ENCODE data around the gene ZNF91.
"Not testable (repeated sequence)": the region's sequence is repeated elsewhere in the genome, so short reads cannot be mapped to it uniquely, and the experiment has no call there.

Gene ZNF91
- total RNA-seq: 198 to 279 (median 209) reads per million in 4 experiments

GRCh38 chr19:23395041-23395721 lies at the start of gene ZNF91:
Gene ZNF91, minus strand, starts transcription at chr19:23395471. Its CDS starts 117 bp downstream, at chr19:23395354.
- peak; percentile 86 for DNase-seq

DNA sequence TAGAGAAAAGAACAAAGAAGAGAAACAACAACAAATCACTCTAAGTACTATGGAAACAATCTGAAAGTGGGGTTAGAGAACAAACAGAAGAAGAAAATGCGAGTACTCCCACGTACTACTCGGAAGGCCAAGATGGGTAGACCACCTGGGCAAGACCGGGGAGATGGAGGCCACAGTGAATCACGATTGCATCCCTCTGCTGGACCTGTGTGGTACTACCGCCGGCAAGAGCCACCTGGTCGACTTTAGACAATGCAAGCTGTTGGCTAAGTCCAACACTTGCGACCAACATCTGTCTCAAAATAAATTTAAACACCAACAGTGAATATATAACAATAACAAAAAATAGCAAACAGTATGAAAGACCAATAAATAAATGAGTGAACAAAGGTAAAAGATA lies 45.5 kb upstream of the ZNF91 start:
- no peak for DNase-seq

DNA sequence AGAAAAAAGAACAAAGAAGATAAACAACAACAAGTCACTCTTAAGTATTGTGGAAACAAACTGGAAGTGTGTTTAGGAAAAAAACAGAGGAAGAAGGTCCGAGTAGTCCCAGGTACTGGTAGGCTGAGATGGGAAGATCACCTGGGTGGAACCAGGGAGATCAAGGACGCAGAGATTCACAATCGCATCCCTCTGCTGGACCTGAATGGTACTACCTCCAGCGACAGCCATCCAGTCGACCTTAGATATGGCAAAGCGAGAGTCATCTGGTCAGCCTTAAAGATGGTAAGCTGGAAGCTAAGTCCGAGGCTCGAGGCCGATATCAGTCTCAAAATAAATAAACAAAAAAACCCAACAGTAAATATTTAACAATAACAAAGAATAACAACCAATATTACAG lies 44.9 kb upstream of the ZNF91 start:
- DNase-seq: no peak

DNA sequence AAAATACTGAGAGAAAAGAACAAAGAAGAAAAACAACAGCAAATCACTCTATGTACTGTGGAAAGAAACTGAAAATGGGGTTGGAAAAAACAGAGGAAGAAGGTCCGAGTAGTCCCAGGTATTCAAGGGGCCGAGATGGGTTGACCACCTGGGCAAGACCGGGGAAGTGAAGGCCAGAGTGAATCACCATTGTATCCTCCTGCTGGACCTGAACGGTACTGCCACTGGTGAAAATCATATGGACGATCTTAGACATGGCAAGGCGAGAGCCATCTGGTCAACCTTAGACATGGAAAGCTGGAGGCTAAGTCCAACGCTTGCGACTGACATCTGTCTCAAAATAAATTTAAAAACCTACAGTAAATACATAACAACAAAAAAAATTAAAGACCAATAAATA lies 44.4 kb upstream of the ZNF91 start:
- no peak for DNase-seq

- no peak for DNase-seq
These were observed 42.6 kb upstream of the ZNF91 start for GRCh38 chr19:23437901-23438300.

- DNase-seq: no peak
These were observed 41.7 kb upstream of the ZNF91 start for GRCh38 chr19:23436944-23437343.

- no peak for DNase-seq
These were observed 41.0 kb upstream of the ZNF91 start for GRCh38 chr19:23436318-23436717.

DNA sequence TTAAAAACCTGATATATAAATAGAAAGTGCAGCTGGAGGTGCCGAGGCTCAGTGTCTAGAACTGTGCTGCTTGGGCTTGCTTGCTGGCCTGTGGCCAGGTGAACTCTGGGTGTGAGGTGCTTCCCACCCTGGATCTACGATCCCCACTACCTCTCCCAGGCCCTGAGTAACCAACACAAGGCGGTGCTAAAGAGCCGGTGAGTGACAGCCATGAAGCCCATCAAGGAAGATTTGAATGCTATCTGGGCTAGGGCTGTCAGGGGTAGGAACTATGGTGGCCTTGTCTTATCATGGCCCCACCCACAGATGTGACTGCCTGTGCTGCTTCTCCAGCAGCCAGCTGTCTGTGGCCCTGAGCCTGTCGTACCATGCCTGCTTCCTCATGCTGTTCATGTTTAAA lies 25.6 kb upstream of the ZNF91 start:
- DNase-seq: no peak

DNA sequence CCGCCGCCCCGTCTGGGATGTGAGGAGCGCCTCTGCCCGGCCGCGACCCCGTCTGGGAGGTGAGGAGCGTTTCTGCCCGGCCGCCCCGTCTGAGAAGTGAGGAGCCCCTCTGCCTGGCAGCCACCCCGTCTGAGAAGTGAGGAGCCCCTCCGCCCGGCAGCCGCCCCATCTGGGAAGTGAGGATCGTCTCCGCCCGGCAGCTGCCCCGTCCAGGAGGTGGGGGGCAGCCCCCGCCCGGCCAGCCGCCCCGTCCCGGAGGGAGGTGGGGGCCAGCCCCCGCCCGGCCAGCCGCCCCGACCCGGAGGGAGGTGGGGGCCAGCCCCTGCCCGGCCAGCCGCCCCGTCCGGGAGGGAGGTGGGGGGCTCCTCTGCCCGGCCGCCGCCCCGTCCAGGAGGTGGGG lies 24.0 kb upstream of the ZNF91 start:
- DNase-seq: not testable (repeated sequence)

DNA sequence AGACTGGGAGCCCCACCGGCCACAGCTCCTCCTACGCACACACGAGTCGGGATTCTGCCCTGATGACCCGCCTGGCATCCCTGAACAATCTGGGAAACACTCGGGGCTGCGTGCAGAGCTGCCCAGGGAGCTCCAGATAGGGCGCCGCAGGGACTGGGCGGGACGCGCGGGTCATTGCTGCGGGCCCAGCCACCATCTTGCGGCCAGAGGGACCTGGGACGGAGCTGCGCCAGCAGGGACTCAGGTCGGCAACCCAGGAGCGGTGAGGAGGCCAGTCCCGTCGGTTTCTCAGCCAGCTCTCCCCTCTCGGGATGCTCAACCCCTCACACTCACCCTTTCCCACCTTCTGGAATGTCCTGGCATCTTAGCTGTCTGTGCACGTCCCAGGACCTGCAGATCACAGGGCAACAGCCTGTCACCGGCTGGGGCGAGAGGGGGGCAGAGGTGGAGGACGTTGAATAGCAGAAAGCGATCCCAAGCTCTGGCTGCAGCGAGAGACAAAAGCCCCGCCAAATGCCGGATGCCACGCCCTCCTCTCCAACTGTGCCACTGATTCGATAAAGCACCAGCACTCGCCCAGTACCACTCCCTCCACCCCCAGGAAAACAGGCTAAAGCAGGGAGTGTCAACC lies 20.4 kb upstream of the ZNF91 start:
- no peak for DNase-seq

DNA sequence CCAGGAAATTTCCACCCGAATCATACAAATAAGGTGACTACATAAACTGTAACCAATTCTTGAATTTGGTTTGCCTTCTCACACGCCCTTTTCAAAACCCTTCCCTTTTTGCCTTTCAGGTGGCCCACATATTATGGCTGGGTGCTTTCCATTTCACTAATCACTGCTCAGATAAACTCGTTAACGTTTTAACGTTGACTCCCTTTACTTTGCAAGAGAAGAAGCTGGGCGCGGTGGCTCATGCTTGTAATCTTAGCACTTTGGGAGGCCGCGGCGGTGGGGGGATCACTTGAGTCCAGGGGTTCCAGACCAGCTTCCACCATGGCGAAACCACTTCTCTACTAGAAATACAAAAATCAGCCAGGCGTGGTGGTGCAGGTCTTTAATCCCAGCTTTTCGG lies 19.8 kb upstream of the ZNF91 start:
- DNase-seq: no peak

DNA sequence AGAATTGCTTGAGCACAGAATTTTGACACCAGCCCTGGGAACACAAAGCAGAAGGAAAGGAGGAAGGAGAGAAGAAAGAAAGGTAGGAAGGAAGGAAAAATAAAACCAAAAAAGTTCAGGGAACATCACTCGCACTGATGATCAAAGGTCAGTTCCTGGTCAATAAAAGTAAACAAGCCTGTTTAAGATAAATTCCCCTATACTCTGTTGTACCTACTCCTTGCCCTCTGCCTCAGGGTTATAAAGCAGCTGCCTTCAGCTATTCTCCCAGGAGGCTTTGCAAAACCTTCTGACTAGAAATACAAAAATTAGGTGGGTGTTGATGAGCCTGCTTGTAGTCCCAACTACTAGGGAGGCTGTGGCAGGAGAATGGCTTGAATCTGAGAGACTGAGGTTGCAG lies 14.9 kb upstream of the ZNF91 start:
- no peak for DNase-seq

- no peak for DNase-seq
These were observed 14.2 kb upstream of the ZNF91 start for GRCh38 chr19:23409392-23410048.

DNA sequence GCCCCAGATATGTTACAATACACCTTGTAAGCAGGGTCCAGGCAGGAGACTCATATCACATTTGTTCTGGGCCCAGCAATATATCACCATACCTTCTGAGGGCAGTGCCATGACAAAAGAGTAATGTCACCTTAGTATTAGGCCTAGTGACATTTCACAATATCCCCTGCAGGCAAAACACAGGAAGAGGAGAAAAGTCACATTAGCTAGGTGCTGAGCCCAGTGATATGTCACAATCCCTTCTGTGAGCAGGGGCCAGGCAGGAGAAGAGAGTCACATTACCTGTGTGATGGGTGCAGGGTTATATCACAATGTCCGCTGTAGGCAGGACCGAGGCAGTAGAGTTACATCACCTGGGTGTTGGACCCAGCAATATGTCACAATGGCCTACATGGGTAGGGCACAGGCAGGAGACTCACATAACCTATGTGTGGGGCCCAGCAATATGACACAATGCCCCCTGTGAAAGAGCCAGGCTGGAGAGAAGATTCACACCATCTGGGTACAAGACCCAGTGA lies 12.4 kb upstream of the ZNF91 start:
- no peak for DNase-seq

- no peak for DNase-seq
These were observed 11.4 kb upstream of the ZNF91 start for GRCh38 chr19:23406721-23407120.

DNA sequence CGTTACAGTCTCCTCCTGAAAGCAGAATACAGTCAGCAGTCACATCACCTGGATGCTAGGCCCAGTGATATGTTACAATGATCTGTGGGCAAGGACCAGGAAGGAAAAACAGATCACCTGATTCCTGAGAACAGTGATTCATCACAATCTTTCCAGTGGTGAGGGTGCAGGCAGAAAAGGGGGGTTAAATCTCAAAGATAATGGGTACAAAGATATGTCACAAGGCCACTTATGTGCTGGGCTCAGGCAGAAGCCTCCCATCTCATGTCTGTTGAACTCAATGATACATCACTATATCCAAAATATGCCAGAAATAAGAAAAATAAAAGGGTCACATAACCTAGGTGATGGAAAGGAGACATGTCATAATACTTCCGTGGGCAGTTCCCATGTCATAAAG lies 10.8 kb upstream of the ZNF91 start:
- no peak for DNase-seq

- no peak for DNase-seq
These were observed 9.4 kb upstream of the ZNF91 start for GRCh38 chr19:23404676-23405075.

- DNase-seq: no peak
These were observed 8.5 kb upstream of the ZNF91 start for GRCh38 chr19:23403581-23404324.

DNA sequence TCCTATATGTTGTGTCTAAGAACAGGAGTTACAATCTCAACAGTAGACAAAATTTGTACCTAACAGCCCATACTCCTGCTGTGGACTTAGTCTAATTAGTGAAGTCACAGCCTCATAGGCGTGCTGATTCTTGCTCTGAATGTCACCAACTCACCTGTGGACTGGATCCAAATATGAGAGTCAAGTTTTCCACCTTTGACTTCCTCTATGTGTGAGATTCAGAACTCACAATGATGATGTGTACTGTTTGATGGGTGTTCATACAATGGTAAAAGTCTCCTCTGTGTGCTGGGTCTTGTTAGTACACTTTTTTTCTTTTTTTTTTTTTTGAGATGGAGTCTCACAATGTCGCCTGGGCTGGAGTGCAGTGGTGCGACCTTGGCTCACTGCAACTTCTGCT lies 7.8 kb upstream of the ZNF91 start:
- DNase-seq: no peak

- no peak for DNase-seq
These were observed 7.1 kb upstream of the ZNF91 start for GRCh38 chr19:23402388-23402787.

GRCh38 chr19:23401086-23401610 lies 5.9 kb upstream of the ZNF91 start:
- DNase-seq: no peak

GRCh38 chr19:23399443-23399842 lies 4.2 kb upstream of the ZNF91 start:
- DNase-seq: no peak

- not testable (repeated sequence) for DNase-seq
These were observed 449 bp upstream of the ZNF91 start for GRCh38 chr19:23395722-23396117.

Measured in effector CD8-positive, alpha-beta T cell (primary cell).